Nephron progenitor cell (in vitro differentiated cells): ENCODE data around the gene CCDC51.
A peak's percentile ranks its signal among the peaks of the same experiment; 100 is the strongest.

Experiments
- DNase-seq: peaks from one replicate; pipeline ENCODE4 v3.0.0; 2021
- H3K27ac Mint-ChIP-seq: 2 replicates; pipeline ENCODE4 v1.8.0; 2021; ENCODE audit warnings: mild to moderate bottlenecking, moderate library complexity, mixed read lengths
- H3K27me3 Mint-ChIP-seq: 2 replicates; pipeline ENCODE4 v1.8.0; 2021; ENCODE audit warnings: mild to moderate bottlenecking, low read depth, mixed read lengths; ENCODE audit not compliant: poor library complexity
- H3K36me3 Mint-ChIP-seq: 2 replicates; pipeline ENCODE4 v1.8.0; 2021; ENCODE audit warnings: low read depth, mixed read lengths
- H3K4me1 Mint-ChIP-seq: 2 replicates; pipeline ENCODE4 v1.8.0; 2021; ENCODE audit warnings: mixed read lengths
- H3K4me3 Mint-ChIP-seq: 2 replicates; pipeline ENCODE4 v1.8.0; 2021; ENCODE audit warnings: mild to moderate bottlenecking, moderate library complexity, mixed read lengths
- H3K9me3 Mint-ChIP-seq: 2 replicates; pipeline ENCODE4 v1.8.0; 2021; ENCODE audit warnings: mild to moderate bottlenecking, moderate library complexity, mixed read lengths
- TF ChIP-seq, protein P1 (sequence below): fragments of 200-600 bp; sonication (generic); IDR thresholded peaks from 2 replicates; pipeline ENCODE4 v1.5.0; 2021; ENCODE audit warnings: antibody characterized with exemption

CCDC51 gene

DNA sequence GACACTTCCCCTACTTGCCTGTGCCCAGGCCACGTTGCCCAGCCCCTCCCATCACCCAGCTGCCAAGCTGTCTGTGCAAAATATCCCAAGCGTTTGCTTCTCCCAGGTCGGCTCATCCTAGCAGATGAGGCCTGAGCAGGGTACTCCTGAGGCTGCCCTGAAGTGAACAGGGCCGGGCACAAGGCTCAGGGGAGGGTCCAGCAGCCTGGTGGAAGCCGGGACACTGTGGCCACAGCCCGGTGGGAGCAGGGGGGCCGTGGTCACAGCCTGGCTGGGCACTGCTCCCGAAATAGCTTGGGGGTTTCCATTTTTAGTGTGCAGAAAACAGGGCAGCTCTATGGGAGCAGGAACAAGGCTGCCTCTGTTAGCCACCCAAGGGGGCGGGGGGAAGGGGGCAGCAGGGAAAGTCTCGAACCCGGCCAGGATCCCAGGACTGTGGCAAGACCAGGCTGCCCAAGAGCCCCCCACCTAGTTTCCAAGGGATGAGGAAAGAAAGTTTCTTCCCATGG, 13.5 kb downstream of the CCDC51 start:
- Mint-ChIP-seq H3K27ac (no peak overlapping the region), H3K36me3 (peaks cover 5% of the 10 kb centered on the region), H3K4me1 (peaks cover 62% of the 10 kb centered on the region), H3K9me3 (no peaks in the 10 kb centered on the region), H3K4me3 (peak overlapping the region; percentile 46), H3K27me3 (no peaks in the 10 kb centered on the region)
- no peak for DNase-seq
- TF ChIP-seq, protein P1, sequence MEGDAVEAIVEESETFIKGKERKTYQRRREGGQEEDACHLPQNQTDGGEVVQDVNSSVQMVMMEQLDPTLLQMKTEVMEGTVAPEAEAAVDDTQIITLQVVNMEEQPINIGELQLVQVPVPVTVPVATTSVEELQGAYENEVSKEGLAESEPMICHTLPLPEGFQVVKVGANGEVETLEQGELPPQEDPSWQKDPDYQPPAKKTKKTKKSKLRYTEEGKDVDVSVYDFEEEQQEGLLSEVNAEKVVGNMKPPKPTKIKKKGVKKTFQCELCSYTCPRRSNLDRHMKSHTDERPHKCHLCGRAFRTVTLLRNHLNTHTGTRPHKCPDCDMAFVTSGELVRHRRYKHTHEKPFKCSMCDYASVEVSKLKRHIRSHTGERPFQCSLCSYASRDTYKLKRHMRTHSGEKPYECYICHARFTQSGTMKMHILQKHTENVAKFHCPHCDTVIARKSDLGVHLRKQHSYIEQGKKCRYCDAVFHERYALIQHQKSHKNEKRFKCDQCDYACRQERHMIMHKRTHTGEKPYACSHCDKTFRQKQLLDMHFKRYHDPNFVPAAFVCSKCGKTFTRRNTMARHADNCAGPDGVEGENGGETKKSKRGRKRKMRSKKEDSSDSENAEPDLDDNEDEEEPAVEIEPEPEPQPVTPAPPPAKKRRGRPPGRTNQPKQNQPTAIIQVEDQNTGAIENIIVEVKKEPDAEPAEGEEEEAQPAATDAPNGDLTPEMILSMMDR, result no peak

DNA sequence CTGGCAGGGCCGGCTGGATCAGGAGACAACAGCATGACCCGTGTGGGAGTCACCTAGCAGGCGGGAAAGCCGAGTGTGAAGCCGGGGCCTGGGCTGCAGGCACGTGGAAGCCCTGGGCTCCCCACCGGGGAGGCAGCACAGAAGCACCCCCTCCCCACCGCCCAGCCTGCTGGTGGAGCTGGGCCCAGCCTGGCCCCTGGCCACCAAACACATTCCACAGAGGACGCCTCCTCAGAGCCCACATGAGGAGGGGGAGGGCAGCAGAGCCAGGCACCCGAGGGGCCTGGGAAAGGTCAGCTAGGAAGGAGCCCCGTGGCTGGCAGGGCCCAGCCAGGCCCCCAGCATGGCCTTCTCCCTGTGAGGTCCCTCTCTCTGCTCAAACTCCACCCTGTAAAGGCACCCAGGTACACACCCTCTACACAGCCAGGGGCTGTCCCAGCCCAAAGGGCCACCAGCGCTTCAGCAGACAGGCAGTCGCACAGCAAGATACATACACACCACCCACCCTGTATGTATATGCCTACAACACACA, 14.6 kb downstream of the CCDC51 start:
- Mint-ChIP-seq H3K36me3 (peaks cover 5% of the 10 kb centered on the region), H3K9me3 (no peaks in the 10 kb centered on the region), H3K4me1 (peaks cover 51% of the 10 kb centered on the region), H3K4me3 (peak overlapping the region; percentile 46), H3K27me3 (no peaks in the 10 kb centered on the region), H3K27ac (peak overlapping the region; percentile 72)
- TF ChIP-seq, protein P1, result no peak
- DNase-seq, result peak; percentile 41

DNA sequence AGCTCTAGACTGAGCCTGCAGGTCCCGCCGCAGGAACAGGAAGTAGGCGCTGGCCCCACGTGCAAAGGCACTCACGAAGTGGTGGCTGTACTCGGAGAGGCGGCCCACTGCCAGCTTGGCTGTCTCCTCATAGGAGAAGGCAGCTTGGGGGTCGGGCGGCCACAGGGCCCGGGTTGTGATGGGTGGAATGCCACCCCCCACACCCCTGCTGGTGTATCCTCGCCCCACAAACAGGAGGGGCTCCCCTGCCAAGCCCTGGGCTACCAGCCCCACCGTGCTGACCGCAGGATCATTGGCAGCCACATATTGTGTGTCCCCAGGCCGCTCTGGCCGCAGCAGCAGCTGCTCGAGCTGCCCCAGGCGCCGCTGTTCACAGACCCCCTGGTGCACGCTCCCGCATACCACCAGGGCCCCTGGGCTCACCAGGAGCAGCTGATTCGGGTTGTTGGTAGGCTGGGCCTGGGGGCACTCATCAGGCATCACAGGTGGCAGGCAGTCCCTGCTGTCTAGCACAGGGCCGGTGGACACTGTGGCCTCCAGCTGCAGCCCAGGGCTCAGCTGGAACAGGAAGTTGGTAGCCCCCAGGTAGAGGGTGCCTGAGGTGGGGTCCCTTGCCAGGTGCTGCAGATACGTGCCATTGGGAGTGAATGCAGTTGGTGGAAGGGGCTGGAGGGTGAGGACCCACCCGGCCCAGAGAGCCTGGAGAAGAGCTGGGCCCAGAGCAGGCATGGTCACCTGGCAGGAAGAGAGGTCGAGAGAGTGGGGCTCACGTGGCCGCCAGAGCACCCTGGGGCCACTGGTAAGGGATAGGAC, 15.8 kb downstream of the CCDC51 start:
- DNase-seq, result no peak
- Mint-ChIP-seq H3K27ac (peak overlapping the region; percentile 54), H3K4me3 (no peak overlapping the region), H3K4me1 (peaks cover 48% of the 10 kb centered on the region), H3K27me3 (no peaks in the 10 kb centered on the region), H3K36me3 (peaks cover 5% of the 10 kb centered on the region), H3K9me3 (no peaks in the 10 kb centered on the region)
- TF ChIP-seq, protein P1, result no peak

DNA sequence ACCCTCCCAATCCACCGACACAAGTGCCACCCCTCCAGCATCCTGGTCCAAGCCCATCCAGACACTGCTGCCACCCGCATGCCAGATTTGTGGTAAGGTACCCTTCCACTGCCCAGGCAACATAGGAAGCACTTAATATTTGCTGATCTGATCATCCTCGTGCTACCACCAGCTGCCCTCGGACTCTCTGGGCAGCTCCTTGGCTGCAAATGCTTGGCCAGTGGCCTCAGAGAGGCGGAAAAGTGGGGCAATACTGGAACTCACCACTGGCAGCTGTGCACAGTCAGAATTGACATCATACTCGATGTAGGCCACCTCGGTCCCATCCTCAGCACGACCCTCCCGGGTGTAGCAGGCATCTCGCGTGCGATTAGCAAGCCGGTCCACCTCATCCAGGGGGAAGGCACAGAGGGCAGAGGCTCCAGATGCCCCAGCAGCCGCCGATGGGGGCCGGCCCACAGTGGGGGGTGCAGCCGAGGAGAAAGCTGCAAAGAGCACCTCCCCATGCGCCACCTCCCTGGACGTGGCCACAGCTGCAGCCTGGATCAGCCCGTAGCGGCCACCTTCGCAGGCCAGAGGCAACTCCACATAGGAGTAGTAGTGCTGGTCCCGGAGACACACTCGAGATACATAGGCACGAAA, 16.6 kb downstream of the CCDC51 start:
- Mint-ChIP-seq H3K9me3 (no peaks in the 10 kb centered on the region), H3K4me3 (no peak overlapping the region), H3K4me1 (peaks cover 46% of the 10 kb centered on the region), H3K27ac (peak overlapping the region; percentile 91), H3K36me3 (peaks cover 5% of the 10 kb centered on the region), H3K27me3 (no peaks in the 10 kb centered on the region)
- no peak for DNase-seq
- TF ChIP-seq, protein P1, result no peak

DNA sequence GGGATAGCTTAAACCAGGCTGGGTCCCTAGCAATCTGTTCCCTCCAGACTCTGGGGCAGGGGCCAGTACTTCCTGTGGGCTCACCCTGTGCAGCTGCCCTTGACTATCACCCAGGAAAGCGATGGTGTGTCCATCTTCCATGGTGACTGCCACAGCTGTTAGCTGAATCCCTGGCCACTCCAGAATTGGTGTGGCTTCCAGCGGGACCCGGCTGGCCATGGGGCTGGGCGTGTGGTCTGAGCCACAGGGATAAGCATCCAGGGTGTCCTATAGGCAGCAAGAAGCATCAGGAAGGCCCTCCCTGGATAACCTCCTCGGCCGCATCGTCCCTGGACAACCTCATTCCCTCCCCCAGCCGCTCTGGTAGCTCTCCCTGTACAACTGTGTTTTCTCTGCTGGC, 17.2 kb downstream of the CCDC51 start:
- H3K4me3 Mint-ChIP-seq, result no peak overlapping the region
- DNase-seq, result no peak
- peaks cover 5% of the 10 kb centered on the region for H3K36me3 Mint-ChIP-seq

More for the DNA sequence above, 17.2 kb downstream of the CCDC51 start:
- Mint-ChIP-seq H3K27ac (peak overlapping the region; percentile 91), H3K27me3 (no peaks in the 10 kb centered on the region), H3K9me3 (no peaks in the 10 kb centered on the region), H3K4me1 (peaks cover 39% of the 10 kb centered on the region)
- TF ChIP-seq, protein P1, result no peak
